NT2/D1 (cell line): ENCODE data around the gene CASP1.

Source experiments
- YY1 ChIP-seq: IDR thresholded peaks from 2 replicates; pipeline ENCODE4 v1.6.1; 2011; ENCODE audit not compliant: insufficient read length, insufficient read depth
- ZNF274 ChIP-seq: IDR thresholded peaks from 2 replicates; pipeline ENCODE4 v1.6.1; 2011; ENCODE audit warnings: mild to moderate bottlenecking, low read depth, low read length

DNA sequence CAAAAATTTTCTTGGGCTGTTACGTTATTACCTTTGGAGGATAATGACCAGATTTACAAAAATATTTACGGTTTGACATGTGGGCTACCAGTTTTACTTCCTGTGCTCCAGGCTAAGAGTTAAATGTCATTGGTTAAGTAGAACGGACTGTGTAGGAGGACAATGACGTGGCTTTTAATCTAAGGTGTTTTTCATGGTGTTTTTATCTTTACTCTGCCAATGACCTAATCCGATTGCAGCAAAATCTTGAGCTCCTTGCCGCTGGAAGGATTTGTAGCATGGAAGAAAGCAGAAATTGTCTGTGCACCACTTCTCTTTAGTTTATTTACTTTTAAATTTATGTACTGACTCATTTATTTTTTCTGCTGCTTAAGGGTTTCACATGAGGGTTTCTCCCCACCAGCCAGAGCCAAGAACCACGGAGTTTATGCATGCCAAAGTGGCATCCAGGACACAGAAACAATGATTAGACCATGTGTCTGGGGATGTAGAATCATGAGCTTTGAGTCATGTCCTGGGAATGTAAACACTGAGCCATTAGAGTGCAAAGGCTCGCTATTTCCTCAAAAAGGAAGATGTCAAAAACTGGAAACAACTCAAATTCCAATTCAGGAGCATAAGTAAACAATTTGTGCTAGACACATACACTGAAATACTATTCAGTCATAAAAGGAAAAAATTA lies 12.1 kb upstream of the CASP1 start:
- TF ChIP-seq YY1 (no peak), ZNF274 (no peak)
